HepG2 (cell line): Measurements from ENCODE around the gene NAGA. TPM values are rescaled to one million over a fixed set of nuclear protein-coding genes. Genes with fewer than 3 reads are reported as not detected.

Experiments
- ATAC-seq: fragments of 200-7000 bp; cut with Tn5 transposase; 3 replicates; pipeline ENCODE4 v1.9.1; 2020; ENCODE audit warnings: mild to moderate bottlenecking, moderate library complexity
- BruUV-seq: library from RNA; stranded (reverse); fragments of 400-500 nt; replicated peaks from 2 replicates; lab custom pipeline; 2021; lab: Mats Ljungman, UMichigan
- CTCF ChIA-PET: fragments of 300-600 bp; formaldehyde crosslinking; extraction: SDS; loops from one replicate; lab custom pipeline; 2021; ENCODE audit warnings: low total read pairs, inconsistent platforms, low intra/inter-chr PET ratio; lab: Yijun Ruan, JAX
- POLR2A ChIA-PET: fragments of 350-600 bp; sonication (Branson Sonifier 250); formaldehyde crosslinking; loops from one replicate; lab custom pipeline; 2020; ENCODE audit warnings: antibody characterized with exemption, inconsistent platforms; lab: Yijun Ruan, JAX
- DNase-seq: peaks from one replicate; pipeline ENCODE4 v3.0.0-alpha.2; 2015; ENCODE audit warnings: low spot score
- FAIRE-seq: peaks from 3 replicates; lab custom pipeline; 2011; peaks lifted over from hg19 to GRCh38; lab: Jason Lieb, UNC
- H2AFZ ChIP-seq: one replicate; pipeline ENCODE4 v1.6.1; 2011; ENCODE audit warnings: low read length, inconsistent platforms
- H3K27ac ChIP-seq: fragments of 300-600 bp; 3 replicates; pipeline ENCODE4 v1.8.0; 2011; ENCODE audit warnings: mixed run types, mild to moderate bottlenecking, mixed read lengths, low read length, inconsistent platforms; ENCODE audit not compliant: insufficient read depth; ENCODE audit errors: extremely low read length
- H3K27me3 ChIP-seq, 2 experiments: fragments of 200-600 bp in 1 of 2; 2 replicates in 1 of 2; 3 replicates in 1 of 2; pipeline versions ENCODE4 v1.6.0 to v1.8.0; 2011; ENCODE audit warnings: low read length in 2 of 2, mild to moderate bottlenecking in 2 of 2, moderate library complexity in 2 of 2, inconsistent platforms in 1 of 2; ENCODE audit not compliant: insufficient read depth in 2 of 2, control insufficient read depth in 1 of 2
- H3K36me3 ChIP-seq, 2 experiments: fragments of 200-600 bp in 1 of 2; replicated peaks in 1 of 2; 2 replicates in 1 of 2; 3 replicates in 1 of 2; pipeline versions ENCODE4 v1.5.1 to v1.8.0; 2011; ENCODE audit warnings: low read length in 2 of 2, inconsistent platforms in 1 of 2; ENCODE audit not compliant: insufficient read depth in 2 of 2, control insufficient read depth in 1 of 2
- H3K4me1 ChIP-seq: 2 replicates; pipeline ENCODE4 v1.5.1; 2012; ENCODE audit warnings: low read length, inconsistent platforms; ENCODE audit not compliant: insufficient read depth
- H3K4me2 ChIP-seq: 2 replicates; pipeline ENCODE4 v1.6.0; 2011; ENCODE audit warnings: low read depth, low read length, inconsistent platforms
- H3K4me3 ChIP-seq, 3 experiments: fragments of 200-600 bp in 1 of 3; sonication (generic), shearing (Covaris generic) in 1 of 3; replicated peaks in 1 of 3; 2 replicates each; pipeline ENCODE4 v1.5.1; 2011 to 2016; ENCODE audit warnings: low read length in 3 of 3, inconsistent platforms in 2 of 3, low read depth in 2 of 3, mild to moderate bottlenecking in 2 of 3, control low read depth in 1 of 3, mixed read lengths in 1 of 3; ENCODE audit not compliant: insufficient read depth in 1 of 3
- H3K79me2 ChIP-seq: one replicate; pipeline ENCODE4 v1.6.1; 2011; ENCODE audit warnings: low read length, inconsistent platforms; ENCODE audit not compliant: insufficient read depth
- H3K9ac ChIP-seq: 2 replicates; pipeline ENCODE4 v1.6.0; 2011; ENCODE audit warnings: mild to moderate bottlenecking, low read depth, low read length, inconsistent platforms; ENCODE audit not compliant: insufficient read depth
- H3K9me3 ChIP-seq: 2 replicates; pipeline ENCODE4 v1.5.1; 2012; ENCODE audit warnings: mild to moderate bottlenecking, low read length
- H4K20me1 ChIP-seq: 2 replicates; pipeline ENCODE4 v1.6.0; 2011; ENCODE audit warnings: inconsistent platforms, mild to moderate bottlenecking, low read length, moderate library complexity; ENCODE audit not compliant: insufficient read depth
- ATF1 ChIP-seq: IDR thresholded peaks from 2 replicates; pipeline ENCODE4 v1.6.1; 2016; ENCODE audit warnings: mild to moderate bottlenecking, control low read depth
- ATF2 ChIP-seq: sonication (generic); formaldehyde crosslinking; IDR thresholded peaks from 2 replicates; pipeline ENCODE4 v1.4.0; 2020; ENCODE audit warnings: missing genetic modification reagents
- CCDC6 ChIP-seq: sonication (generic); formaldehyde crosslinking; IDR thresholded peaks from 2 replicates; pipeline ENCODE4 v1.8.1; 2022; ENCODE audit warnings: mild to moderate bottlenecking, missing genetic modification reagents, moderate library complexity
- CREBL2 ChIP-seq: sonication (generic); formaldehyde crosslinking; IDR thresholded peaks from 2 replicates; pipeline ENCODE4 v1.8.1; 2023; ENCODE audit warnings: missing genetic modification reagents, mild to moderate bottlenecking, borderline replicate concordance
- CREM ChIP-seq, 2 experiments: sonication (generic) in 1 of 2; formaldehyde crosslinking in 1 of 2; IDR thresholded peaks; 2 replicates each; pipeline versions ENCODE4 v1.4.0 to v1.6.1; 2016 to 2020; ENCODE audit warnings: antibody characterized with exemption in 1 of 2, mild to moderate bottlenecking in 1 of 2, missing genetic modification reagents in 1 of 2
- DNMT1 ChIP-seq: sonication (generic); formaldehyde crosslinking; IDR thresholded peaks from 2 replicates; pipeline ENCODE4 v1.5.1; 2020; ENCODE audit warnings: mild to moderate bottlenecking, missing genetic modification reagents
- HNF4A ChIP-seq: sonication (generic); formaldehyde crosslinking; IDR thresholded peaks from 2 replicates; pipeline ENCODE4 v1.4.0; 2020; ENCODE audit warnings: missing genetic modification reagents
- PLRG1 ChIP-seq: fragments of 450-650 bp; conservative IDR thresholded peaks from 2 replicates; pipeline ENCODE4 v1.6.1; 2016
- RXRA ChIP-seq: sonication (generic); formaldehyde crosslinking; IDR thresholded peaks from 2 replicates; pipeline ENCODE4 v1.5.1; 2020; ENCODE audit warnings: missing genetic modification reagents
- SRSF1 ChIP-seq: fragments of 200-400 bp; formaldehyde crosslinking; optimal IDR thresholded peaks from 2 replicates; pipeline ENCODE3; 2017; ENCODE audit warnings: mild to moderate bottlenecking, low read depth, low read length, moderate library complexity
- ZNF260 ChIP-seq: sonication (generic); formaldehyde crosslinking; IDR thresholded peaks from 2 replicates; pipeline ENCODE4 v1.4.0; 2020; ENCODE audit warnings: missing genetic modification reagents, low read depth, mild to moderate bottlenecking, borderline replicate concordance
- ZNF609 ChIP-seq: sonication (generic); formaldehyde crosslinking; IDR thresholded peaks from 2 replicates; pipeline ENCODE4 v1.4.0; 2020; ENCODE audit warnings: mild to moderate bottlenecking, missing genetic modification reagents, borderline replicate concordance
- ZNF878 ChIP-seq: sonication (generic); formaldehyde crosslinking; IDR thresholded peaks from 2 replicates; pipeline ENCODE4 v1.8.1; 2023; ENCODE audit warnings: mild to moderate bottlenecking, missing genetic modification reagents, moderate library complexity
- WGBS: methylation state at CpG from one replicate; pipeline ENCODE4 v1.1.6; 2017; ENCODE audit warnings: low lambda C conversion rate; 5-methylcytosine and 5-hydroxymethylcytosine counted together
- in situ Hi-C: cut with HindIII; loops from 2 replicates; pipeline ENCODE4 v1.10.0; 2017; ENCODE audit warnings: low pct_unique_long_range_greater_than_20kb; ENCODE audit not compliant: extremely low pct_ligation_motif_present
- intact Hi-C: fragments of 100-400 bp; cut with micrococcal nuclease; formaldehyde crosslinking; loops from one replicate; pipeline ENCODE4 v1.10.0; 2022; ENCODE audit not compliant: unreplicated experiment
- polyA plus RNA-seq, 8 experiments: library from polyadenylated mRNA; depleted of rRNA in 3 of 8; stranded (reverse) in 7 of 8; unstranded in 1 of 8; fragments of >200 nt; fragmentation: Illumina TruSeq in 4 of 8; extraction: Trizol in 4 of 8; gene quantifications; 2 replicates each; pipeline versions ENCODE4 v1.2.1 to v1.2.3, GENCODE V29; 2011 to 2016; ENCODE audit warnings: low read depth in 4 of 8, missing spikeins in 1 of 8, mixed read lengths in 1 of 8; ENCODE audit not compliant: insufficient read depth in 1 of 8
- total RNA-seq, 5 experiments: library from RNA; depleted of rRNA; stranded (reverse); fragments of >200 nt; fragmentation: Illumina TruSeq; extraction: Trizol; gene quantifications; 2 replicates each; pipeline ENCODE4 v1.2.3, GENCODE V29; 2016; ENCODE audit warnings: low read depth in 1 of 5

The NAGA gene
- total and polyA plus RNA-seq, 2 of the 13 experiments (the other 11 are each of a cell fraction or from before 2014, with no cell fraction given), result 15.1 to 23.4 TPM

- TF ChIP-seq ZNF878 (CRISPR knock-in tag) (0 out of 2 replicates have a peak, but pooled peaks have one; percentile 20), ATF2 (CRISPR knock-in tag) (0 out of 2 replicates have a peak, but pooled peaks have one; percentile 6), ATF1 (CRISPR knock-in tag) (peak; percentile 41; the same call in 1 of the 2 replicates), SRSF1 (peak; percentile 13), DNMT1 (no peak), CREM (IDR thresholded peaks at IDR 0.05) (peak; percentile 33; the same call in 1 of the 2 replicates), CREM (CRISPR knock-in tag; IDR thresholded peaks at IDR 0.05) (no peak), HNF4A (CRISPR knock-in tag) (peak; percentile 30; the same call in 1 of the 2 replicates), CCDC6 (CRISPR knock-in tag) (0 out of 2 replicates have a peak, but pooled peaks have one; percentile 17), PLRG1 (no peak), ZNF260 (no peak)
Observed at GRCh38 chr22:42078469-42079318, 8.1 kb upstream of the NAGA start (continued).

- CTCF ChIA-PET, result no interaction called here
Observed at GRCh38 chr22:42077486-42078125, 7.0 kb upstream of the NAGA start.

More at GRCh38 chr22:42077486-42078125, 7.0 kb upstream of the NAGA start:
- H4K20me1 ChIP-seq, result no peaks in the 10 kb centered on the region
- no peak for TF ChIP-seq CREBL2
- TF ChIP-seq RXRA (CRISPR knock-in tag), result 0 out of 2 replicates have a peak, but pooled peaks have one; percentile 22
- TF ChIP-seq ZNF609 (CRISPR knock-in tag), result no peak
- POLR2A ChIA-PET, result interaction anchor here (1.7 to 3.8 kb wide), 2 partner anchors 12 to 13 kb away, joined by 5 to 89 read pairs; partner anchors contain the start of gene NDUFA6
- no TSS peak for BruUV-seq
- H3K4me2 ChIP-seq, result no peak overlapping the region
- no CpG with 5 or more reads among the region's 21 CpGs for WGBS
- H3K9me3 ChIP-seq, result no peaks in the 10 kb centered on the region
- H3K79me2 ChIP-seq, result peaks cover 11% of the 10 kb centered on the region
- H3K27me3 ChIP-seq, result no peaks in the 10 kb centered on the region; a peak in 2 of 5 replicates
- peaks cover 0 to 7% of the 10 kb centered on the region in 2 experiments; a peak in 1 of 5 replicates for H3K36me3 ChIP-seq
- in situ Hi-C loops, result no loop called here
- H3K9ac ChIP-seq, result no peak overlapping the region; the same call in 1 of the 2 replicates
- no peak overlapping the region for H3K4me3 ChIP-seq
- peaks cover 27% of the 10 kb centered on the region for H3K4me1 ChIP-seq
- FAIRE-seq (no peak), DNase-seq (no peak), ATAC-seq (no peak)
- no peak overlapping the region for H2AFZ ChIP-seq
- no peak overlapping the region for H3K27ac ChIP-seq
- intact Hi-C loops, result no loop called here
